ENCODE results near the gene ACSS1.
A peak's percentile ranks its signal among the peaks of the same experiment; 100 is the strongest.

Gene ACSS1

DNA sequence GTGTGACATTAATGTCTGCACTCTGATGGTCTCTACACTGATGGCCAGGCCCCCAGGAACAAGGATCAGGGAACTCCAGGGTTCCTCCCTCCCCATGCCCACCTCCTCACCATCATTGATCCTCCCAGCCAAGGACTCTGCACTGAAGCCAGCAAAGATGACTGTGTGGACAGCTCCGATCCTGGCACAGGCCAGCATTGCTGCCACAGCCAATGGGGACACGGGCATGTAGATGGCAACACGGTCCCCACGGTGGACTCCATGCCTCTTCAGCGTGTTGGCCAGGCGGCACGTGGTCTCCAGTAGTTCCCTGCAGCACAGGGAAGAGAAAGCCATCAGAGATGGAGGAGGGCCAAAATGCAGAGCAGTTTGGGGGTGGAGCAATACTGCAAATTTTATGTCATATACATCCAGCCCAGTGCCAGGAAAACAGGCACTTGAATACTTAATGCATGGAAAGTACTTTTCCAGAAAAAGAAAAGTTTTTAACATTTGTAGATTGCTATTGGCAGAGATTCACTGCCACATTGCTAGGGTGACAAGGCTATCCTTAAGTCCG, 27.2 kb downstream of the ACSS1 start:
- no peak for DNase-seq

DNA sequence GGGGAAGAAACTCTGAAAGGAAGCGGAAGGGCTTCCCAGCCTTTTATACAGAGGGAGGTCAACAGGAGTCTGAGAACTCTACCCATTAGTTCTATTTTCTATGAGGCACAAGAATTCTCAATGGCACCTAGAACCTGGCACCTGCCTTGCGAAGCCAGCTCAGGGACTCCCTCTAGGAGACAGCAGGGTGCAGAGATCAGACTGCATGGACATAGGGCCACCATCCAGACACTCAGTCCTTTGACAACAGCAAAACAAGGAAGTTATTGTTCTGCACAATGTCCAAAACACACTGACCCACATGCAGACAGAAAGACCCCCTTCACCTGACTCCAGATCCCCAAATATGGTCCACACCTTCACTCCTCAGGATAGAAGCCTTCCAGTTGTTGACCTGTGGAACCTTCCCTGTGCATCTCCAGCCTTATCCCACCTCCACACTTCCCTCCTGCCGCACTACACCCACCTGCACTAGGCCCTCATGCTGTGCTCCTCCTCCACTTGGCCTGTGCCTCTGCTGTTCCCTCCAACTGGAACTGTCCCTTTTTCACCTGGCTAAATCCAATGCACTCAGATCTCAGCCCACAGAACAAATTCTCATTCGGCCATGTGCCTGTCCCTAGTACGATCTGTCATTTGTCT, 27.8 kb downstream of the ACSS1 start:
- DNase-seq = no peak

DNA sequence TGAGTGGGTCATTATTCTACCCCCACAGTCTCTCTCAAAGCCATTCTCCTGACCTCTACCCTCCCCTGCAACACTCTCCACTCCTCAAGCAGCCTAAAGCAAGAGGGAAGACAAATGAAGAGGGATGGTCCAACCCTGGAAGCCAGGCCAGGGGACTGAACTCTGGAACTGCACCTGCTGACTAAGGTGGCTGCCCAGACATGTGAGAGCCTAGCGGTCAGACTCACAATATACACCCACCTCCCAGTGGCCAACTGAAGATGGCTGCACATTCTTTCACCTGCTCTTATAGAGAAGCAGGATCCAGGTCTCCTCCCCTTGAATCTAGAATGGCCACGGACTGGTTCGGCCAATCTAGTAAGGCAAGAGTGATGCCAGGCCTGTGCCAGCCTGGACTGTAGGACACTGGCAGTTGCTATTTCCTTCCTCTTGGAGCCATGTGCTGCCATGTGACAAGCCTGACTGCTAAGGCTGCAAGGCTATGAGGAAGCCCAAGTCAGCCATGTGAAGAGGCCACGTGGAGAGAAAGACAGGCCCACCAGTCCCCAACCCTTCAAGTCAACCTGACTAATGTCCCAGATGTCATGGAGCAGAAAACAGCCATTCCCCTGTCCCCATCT, 31.8 kb downstream of the ACSS1 start:
- DNase-seq = no peak

DNA sequence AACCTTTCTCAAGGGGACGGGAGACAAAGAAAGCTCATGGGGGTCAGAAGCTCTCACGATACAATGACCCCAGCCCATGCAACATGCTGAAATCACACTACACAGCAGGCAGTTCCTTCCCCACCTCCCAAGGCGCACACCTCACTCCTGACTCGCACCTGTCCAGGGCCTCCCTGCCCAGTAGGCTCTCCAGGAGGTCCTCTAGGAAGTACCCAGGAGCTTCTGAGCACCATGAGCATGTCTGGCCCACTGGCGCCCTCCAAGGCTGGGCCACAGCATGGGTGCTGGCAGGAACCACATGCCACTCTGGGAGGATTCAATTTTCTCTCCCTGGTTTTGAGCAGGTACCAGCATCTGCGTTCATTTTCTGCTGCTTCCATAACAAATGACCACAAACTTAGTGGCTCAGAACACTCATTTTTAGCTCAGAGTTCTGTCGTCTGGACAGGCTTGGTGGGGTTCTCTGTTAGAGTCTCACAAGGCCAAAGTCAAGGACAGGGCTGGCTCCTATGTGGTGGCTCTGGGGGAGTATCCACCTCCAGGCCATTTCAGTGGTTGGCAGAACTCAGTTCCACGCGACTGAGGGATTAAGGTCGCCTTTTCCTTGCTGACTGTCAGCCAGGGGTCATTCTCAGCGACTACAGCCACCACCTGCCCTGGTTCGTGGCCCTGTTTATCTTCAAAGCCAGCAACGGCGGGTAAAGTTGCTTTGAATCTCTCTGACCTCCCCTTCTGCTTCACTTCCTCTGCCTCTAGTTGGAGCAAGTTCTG, 32.7 kb downstream of the ACSS1 start:
- DNase-seq = no peak

- no peak for DNase-seq
Observed at GRCh38 chr20:25024171-25024570, 33.8 kb downstream of the ACSS1 start.

DNA sequence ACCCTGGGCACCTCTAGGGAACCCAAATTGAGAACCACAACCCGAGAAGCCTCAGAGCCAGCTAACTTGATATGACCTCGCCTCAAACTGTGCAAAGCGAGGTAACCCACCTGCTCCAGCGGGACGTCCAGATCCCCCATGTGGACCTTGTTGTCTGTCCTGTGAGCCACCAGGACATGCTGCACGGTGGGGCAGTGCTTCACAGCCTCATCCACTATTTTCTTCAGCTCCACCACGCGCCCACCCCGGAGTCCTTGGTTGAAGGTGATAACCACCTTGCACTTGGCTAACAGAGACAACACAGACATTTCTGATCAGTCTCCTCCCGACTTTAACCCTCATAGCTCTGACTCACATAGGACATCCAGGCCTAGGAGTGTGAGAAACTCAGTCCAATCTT, 34.6 kb downstream of the ACSS1 start:
- DNase-seq = no peak

DNA sequence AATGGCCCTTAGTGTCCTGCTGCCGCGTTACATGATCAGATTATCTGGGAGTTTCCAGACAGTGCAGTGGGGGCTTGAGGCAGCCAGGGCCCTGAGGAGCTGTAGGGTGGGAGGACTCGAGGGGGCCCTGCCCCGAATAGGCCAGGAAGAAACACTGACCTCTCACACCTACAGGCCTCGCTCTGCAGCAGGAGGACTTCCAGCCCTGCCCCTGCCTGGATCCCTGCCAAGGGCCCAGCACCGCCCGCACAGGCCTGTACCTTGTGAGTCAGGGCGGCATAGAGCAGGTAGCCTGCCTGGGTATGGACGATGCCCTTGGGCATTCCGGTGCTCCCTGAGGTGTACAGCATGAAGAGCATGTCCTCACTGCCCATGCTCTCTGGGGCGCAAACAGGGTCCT, 35.3 kb downstream of the ACSS1 start:
- no peak for DNase-seq

GRCh38 chr20:25021336-25021735, 36.6 kb downstream of the ACSS1 start:
- no peak for DNase-seq

DNA sequence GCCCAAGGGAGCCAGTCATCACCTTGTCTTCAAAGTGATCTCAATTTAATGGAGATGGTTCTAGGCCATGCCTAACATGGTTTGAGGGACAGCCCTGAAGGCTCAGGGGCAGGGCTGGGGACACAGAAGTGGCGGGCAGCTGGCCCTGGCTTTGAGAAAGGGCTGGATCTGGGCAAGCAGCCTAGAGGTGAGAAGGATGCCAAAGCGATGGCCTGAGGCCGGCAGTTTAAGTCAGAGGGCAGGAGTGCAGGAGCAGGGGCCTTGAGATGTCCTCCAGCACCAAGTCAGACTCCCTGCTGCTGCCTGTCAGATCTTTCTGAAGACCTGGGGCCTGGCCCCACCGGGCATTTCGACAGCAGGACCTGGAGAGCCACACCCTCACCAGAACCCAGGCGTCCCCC, 37.0 kb downstream of the ACSS1 start:
- no peak for DNase-seq

DNA sequence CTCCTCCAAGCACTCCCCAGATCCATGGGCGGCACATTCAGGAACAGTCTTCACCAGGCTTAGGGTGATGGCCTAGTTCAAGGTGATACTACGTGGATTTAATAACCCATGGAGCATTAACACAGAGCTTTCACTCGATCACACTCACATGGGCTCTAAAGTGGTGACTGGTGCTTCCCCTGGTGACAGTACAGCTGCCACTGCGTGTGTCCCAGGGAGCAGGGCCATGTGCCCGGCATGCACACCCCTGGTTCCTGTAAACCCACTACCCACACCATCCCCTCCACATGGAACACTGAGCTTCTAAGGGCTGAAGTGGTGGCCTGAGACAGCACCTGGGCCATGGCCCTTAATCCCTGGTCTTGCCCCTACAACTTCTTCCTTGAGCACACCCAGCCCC, 37.6 kb downstream of the ACSS1 start:
- no peak for DNase-seq

- no peak for DNase-seq
Observed at GRCh38 chr20:25019381-25020155, 38.4 kb downstream of the ACSS1 start.

GRCh38 chr20:25018841-25019240, 39.1 kb downstream of the ACSS1 start:
- no peak for DNase-seq

- DNase-seq = no peak
Observed at GRCh38 chr20:25018425-25018824, 39.5 kb downstream of the ACSS1 start.

DNA sequence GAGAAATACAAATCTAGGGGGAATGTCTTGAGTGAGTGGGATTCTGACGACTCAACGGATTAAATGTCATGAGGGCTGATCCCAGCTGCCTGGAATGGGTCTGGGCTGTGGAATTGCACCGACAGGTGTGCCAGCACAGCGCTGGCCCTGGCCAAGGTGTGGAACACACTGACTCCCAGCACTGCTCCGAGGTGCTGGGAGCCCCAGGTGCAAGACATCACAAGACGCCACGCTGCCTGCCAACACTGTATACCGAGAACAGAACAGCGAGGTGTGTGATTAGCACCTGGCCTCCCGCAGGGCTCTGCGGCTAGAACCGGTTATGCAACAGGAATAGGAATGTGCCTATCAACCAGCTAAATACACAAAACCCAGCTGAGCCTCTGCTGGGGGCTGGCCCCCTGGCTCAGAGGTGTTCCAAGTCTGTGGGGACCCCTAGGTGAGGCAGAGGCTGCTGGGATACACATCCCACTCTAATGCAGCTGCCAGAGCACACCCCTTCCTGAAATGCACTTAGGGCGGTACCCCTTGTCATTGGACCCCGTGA, 40.6 kb downstream of the ACSS1 start:
- DNase-seq = peak; percentile 95

- DNase-seq = no peak
Observed at GRCh38 chr20:25016471-25016870, 41.5 kb downstream of the ACSS1 start.

- DNase-seq = no peak
Observed at GRCh38 chr20:25015986-25016385, 42.0 kb downstream of the ACSS1 start.

- DNase-seq = peak; percentile 5
Observed at GRCh38 chr20:25014816-25015215, 43.1 kb downstream of the ACSS1 start.

DNA sequence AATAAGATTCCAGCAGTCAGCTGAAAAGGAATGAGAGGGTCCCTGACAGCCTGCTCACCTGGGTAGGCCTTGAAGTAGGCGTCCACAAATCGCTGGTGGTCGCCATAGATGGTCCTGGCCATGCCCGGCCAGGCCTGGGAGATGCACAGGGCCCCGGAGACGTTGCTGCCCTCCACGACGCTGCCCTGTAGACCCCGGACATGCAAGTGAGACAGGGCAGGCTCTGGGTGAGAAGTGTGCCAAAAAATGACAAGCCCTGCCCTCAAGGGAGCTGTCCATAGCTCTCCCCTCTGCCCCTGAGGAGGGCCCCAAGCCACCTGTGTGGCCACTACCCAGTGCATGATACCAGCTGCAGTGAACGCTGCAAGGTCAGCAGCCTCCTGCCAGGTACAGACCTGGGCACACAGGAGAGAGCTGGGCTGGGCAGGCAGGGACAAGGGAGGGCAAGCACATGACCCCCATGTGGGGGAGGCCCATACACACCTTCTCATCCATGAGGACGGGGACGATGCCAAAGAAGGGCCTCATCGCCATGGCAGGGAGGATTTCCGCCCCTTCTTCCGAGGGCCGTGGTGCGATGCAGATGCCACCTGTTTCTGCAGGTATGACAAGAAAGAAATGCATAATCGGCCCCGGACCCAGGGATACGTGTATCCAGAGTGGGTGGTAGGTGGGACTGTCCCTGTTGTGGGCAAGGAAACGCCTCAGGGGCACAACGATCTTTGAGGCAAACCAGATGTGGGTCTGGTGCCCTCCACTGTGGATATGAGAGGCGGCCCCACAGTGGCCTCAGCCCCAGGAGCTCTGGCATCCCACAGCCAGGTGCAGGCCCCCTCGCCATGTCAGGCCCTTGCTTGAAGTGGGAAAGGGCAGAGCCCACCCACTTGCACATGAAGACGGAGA, 44.2 kb downstream of the ACSS1 start:
- no peak for DNase-seq

- DNase-seq = no peak
Observed at GRCh38 chr20:25012616-25013189, 45.2 kb downstream of the ACSS1 start.

- DNase-seq = no peak
Observed at GRCh38 chr20:25011831-25012241, 46.1 kb downstream of the ACSS1 start.

DNA sequence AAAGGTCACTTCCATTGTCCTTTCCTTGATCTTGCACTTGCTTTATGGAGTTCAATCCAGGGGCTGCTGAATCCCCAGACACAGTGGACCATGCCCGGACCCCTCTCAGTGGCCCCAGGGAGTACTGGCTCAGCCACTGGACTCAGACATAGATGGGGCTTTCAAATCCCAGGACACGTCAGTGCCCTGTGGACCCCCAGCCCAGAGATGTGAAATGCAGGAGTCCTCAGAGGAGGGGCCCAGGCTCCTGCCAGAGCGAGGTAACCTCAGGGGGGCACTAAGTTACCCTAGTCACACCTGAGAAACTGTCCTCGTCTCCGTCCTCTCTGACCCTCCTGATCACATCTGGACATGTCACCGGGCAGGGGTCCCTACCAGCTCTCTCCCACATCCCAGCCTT, 46.7 kb downstream of the ACSS1 start:
- no peak for DNase-seq

Data from NCI-H1105 treated with DMSO at 0.1 percent for 48 hours (cell line).